Astrocyte (in vitro differentiated cells and primary cell): ENCODE results near the gene CERS4.

Source experiments
- CTCF ChIP-seq: IDR thresholded peaks from 2 replicates; pipeline ENCODE4 v1.5.1; 2011; ENCODE audit warnings: low read depth, mild to moderate bottlenecking, inconsistent platforms, low read length, moderate library complexity; ENCODE audit not compliant: insufficient read depth
- EZH2 ChIP-seq: IDR thresholded peaks from 2 replicates; pipeline ENCODE4 v1.6.1; 2012; ENCODE audit warnings: mild to moderate bottlenecking, low read length, inconsistent platforms; ENCODE audit not compliant: insufficient read depth

DNA sequence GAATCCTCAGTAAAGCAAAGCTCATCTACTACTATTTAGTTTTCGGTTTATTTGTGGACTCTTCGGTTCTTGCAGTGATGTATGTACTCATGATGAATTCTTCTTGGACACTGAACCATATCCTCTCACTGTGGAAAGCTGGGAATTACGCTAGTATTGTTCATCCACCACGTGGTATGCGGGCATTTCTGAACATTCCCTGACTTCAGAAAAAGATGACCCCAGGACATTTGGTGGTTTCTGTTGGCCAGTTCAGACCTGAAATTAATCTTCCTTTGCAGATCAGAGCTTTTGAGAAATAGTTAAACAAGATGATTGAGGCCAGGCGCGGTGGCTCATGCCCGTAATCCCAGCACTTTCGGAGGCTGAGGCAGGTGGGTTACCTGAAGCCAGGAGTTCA is 34.5 kb upstream of the CERS4 start:
- TF ChIP-seq CTCF (no peak), EZH2 (no peak)
